DOHH2 (cell line): Measurements from ENCODE around the gene PAX7.

Source experiments
- EZH2phosphoT487 ChIP-seq: fragments of 200-600 bp; sonication (generic); IDR thresholded peaks from 2 replicates; pipeline ENCODE4 v1.6.1; 2017; ENCODE audit warnings: borderline replicate concordance, mild to moderate bottlenecking, antibody characterized with exemption, low read length, moderate library complexity, mixed read lengths
- TF ChIP-seq, protein P1 (sequence below): fragments of 200-600 bp; sonication (generic); IDR thresholded peaks from one replicate; pipeline ENCODE4 v1.5.1; 2014; ENCODE audit warnings: antibody characterized with exemption, mild to moderate bottlenecking, low read depth, low read length; ENCODE audit not compliant: poor library complexity, severe bottlenecking

- TF ChIP-seq, protein P1, sequence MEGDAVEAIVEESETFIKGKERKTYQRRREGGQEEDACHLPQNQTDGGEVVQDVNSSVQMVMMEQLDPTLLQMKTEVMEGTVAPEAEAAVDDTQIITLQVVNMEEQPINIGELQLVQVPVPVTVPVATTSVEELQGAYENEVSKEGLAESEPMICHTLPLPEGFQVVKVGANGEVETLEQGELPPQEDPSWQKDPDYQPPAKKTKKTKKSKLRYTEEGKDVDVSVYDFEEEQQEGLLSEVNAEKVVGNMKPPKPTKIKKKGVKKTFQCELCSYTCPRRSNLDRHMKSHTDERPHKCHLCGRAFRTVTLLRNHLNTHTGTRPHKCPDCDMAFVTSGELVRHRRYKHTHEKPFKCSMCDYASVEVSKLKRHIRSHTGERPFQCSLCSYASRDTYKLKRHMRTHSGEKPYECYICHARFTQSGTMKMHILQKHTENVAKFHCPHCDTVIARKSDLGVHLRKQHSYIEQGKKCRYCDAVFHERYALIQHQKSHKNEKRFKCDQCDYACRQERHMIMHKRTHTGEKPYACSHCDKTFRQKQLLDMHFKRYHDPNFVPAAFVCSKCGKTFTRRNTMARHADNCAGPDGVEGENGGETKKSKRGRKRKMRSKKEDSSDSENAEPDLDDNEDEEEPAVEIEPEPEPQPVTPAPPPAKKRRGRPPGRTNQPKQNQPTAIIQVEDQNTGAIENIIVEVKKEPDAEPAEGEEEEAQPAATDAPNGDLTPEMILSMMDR: no peak
- no peak for TF ChIP-seq EZH2phosphoT487
Measured at GRCh38 chr1:18731148-18731547, 100.5 kb downstream of the PAX7 start.
